Right lobe of liver (tissue), 6 donors: Measurements from ENCODE around the gene NPAS2. TPM values are rescaled to one million over a fixed set of nuclear protein-coding genes. Genes with fewer than 3 reads are reported as not detected.

Source experiments
- ATAC-seq, 4 donors: fragments of 200-7000 bp; cut with Tn5 transposase; one replicate each; pipeline ENCODE4 v1.9.1; 2020; ENCODE audit warnings: mild to moderate bottlenecking in 4 of 4, moderate library complexity in 4 of 4
- DNase-seq, 3 donors: peaks; one replicate each; pipeline ENCODE4 v3.0.0-alpha.2; 2020
- H3K27ac ChIP-seq, 3 donors: fragments of 200-600 bp; one replicate each; pipeline ENCODE4 v1.8.0; 2022
- H3K27me3 ChIP-seq, 2 donors: fragments of 200-600 bp; one replicate each; pipeline ENCODE4 v1.8.0; 2022
- H3K36me3 ChIP-seq, 4 donors: fragments of 200-600 bp; sonication (generic) in 1 of 4; one replicate each; pipeline versions ENCODE4 v1.5.1 to v1.8.0; 2017 to 2022; ENCODE audit warnings: control low read depth in 1 of 4
- H3K4me1 ChIP-seq, 4 donors: fragments of 200-600 bp; sonication (generic) in 1 of 4; one replicate each; pipeline versions ENCODE4 v1.5.1 to v1.8.0; 2017 to 2022; ENCODE audit warnings: control low read depth in 1 of 4
- H3K4me3 ChIP-seq, 3 donors: fragments of 200-600 bp; one replicate each; pipeline ENCODE4 v1.8.0; 2022
- H3K9me3 ChIP-seq, 4 donors: fragments of 200-600 bp; sonication (generic) in 1 of 4; one replicate each; pipeline versions ENCODE4 v1.5.1 to v1.8.0; 2017 to 2022; ENCODE audit warnings: control low read depth in 1 of 4
- CTCF ChIP-seq, 4 donors: fragments of 200-600 bp in 3 of 4; fragments of 450-650 bp in 1 of 4; IDR thresholded peaks; one replicate each; pipeline versions ENCODE4 v1.5.1 to v1.8.0; 2016 to 2022; ENCODE audit warnings: antibody characterized with exemption in 4 of 4, mild to moderate bottlenecking in 2 of 4
- POLR2A ChIP-seq: fragments of 450-650 bp; IDR thresholded peaks from one replicate; pipeline ENCODE4 v1.6.1; 2017; ENCODE audit warnings: antibody characterized with exemption, mild to moderate bottlenecking
- WGBS: methylation state at CpG from one replicate; pipeline ENCODE4 v1.1.6; 2018; ENCODE audit warnings: low coverage, low lambda C conversion rate; ENCODE audit not compliant: insufficient coverage; ENCODE audit errors: missing lambda C conversion rate; 5-methylcytosine and 5-hydroxymethylcytosine counted together
- intact Hi-C, 2 donors: fragments of 100-400 bp; cut with DNase I; formaldehyde crosslinking; loops; one replicate each; pipeline versions ENCODE4 v1.11.2 to v1.14.1; 2022
- total RNA-seq, 6 experiments: library from RNA; depleted of rRNA in 2 of 6; stranded (reverse); fragments of >200 nt in 2 of 6; fragmentation: NEBNext Ultra II Directional in 3 of 6; extraction: Animal tissue kit (Norgen Biotek cat#: 25700) in 3 of 6; gene quantifications; one replicate each; pipeline versions ENCODE4 v1.1.0 to v1.2.4, GENCODE V29; 2016 to 2023
- donor health status: DM: no; HTN: yes; CAD: no.
- donor health status: DM: no; HTN: no; CAD: no.
- donor health status: DM: no; HTN: no; CAD: no.
- donor health status: DM: no; HTN: yes; CAD: no.
- donor health status: DM: no; HTN: yes; CAD: no.

Gene NPAS2
- total RNA-seq, 6 experiments from 2014 or later: 8.8 to 33.3 (median 24.5) TPM

- Histone ChIP-seq H3K36me3 (peaks cover 0 to 5% (median 0%) of the 10 kb centered on the region in 4 donors), H3K9me3 (no peaks in the 10 kb centered on the region), H3K4me3 (no peak overlapping the region), H3K4me1 (no peaks in the 10 kb centered on the region), H3K27me3 (no peaks in the 10 kb centered on the region), H3K27ac (no peak overlapping the region)
- DNase-seq (no peak), ATAC-seq (no peak)
- WGBS: 82% methylated on average over 7 of the region's 8 CpGs
- TF ChIP-seq CTCF (IDR thresholded peaks at IDR 0.05) (no peak), POLR2A (no peak)
- intact Hi-C loops: loop anchor here (5.0 to 10.0 kb wide), 3 partner anchors 264 to 382 kb away; no protein-coding TSS in a partner anchor
These were observed 168.9 kb downstream of the NPAS2 start for GRCh38 chr2:100988630-100989417.

GRCh38 chr2:100989666-100990065 lies 169.7 kb downstream of the NPAS2 start:
- Histone ChIP-seq H3K36me3 (peaks cover 0 to 5% (median 0%) of the 10 kb centered on the region in 4 donors), H3K27me3 (no peaks in the 10 kb centered on the region), H3K9me3 (no peaks in the 10 kb centered on the region), H3K27ac (no peak overlapping the region), H3K4me1 (no peaks in the 10 kb centered on the region), H3K4me3 (no peak overlapping the region)
- DNase-seq (no peak), ATAC-seq (no peak)
- intact Hi-C loops: loop anchor here (5.0 to 10.0 kb wide), 3 partner anchors 265 to 382 kb away; no protein-coding TSS in a partner anchor
- no peak for TF ChIP-seq POLR2A
- TF ChIP-seq CTCF (IDR thresholded peaks at IDR 0.05): no peak
- WGBS: 89% methylated on average over 3 of the region's 3 CpGs

GRCh38 chr2:100990166-100990565 lies 170.2 kb downstream of the NPAS2 start:
- no CpG with 5 or more reads among the region's 9 CpGs for WGBS
- intact Hi-C loops: no loop called here
- no peaks in the 10 kb centered on the region for H3K9me3 ChIP-seq
- no peak for DNase-seq
- ATAC-seq: no peak
- H3K36me3 ChIP-seq: peaks cover 0 to 5% (median 0%) of the 10 kb centered on the region in 4 donors
- H3K27me3 ChIP-seq: no peaks in the 10 kb centered on the region
- H3K4me3 ChIP-seq: no peak overlapping the region
- TF ChIP-seq POLR2A (no peak), CTCF (IDR thresholded peaks at IDR 0.05) (no peak)
- H3K4me1 ChIP-seq: no peaks in the 10 kb centered on the region
- H3K27ac ChIP-seq: no peak overlapping the region

- Histone ChIP-seq H3K27ac (no peak overlapping the region), H3K9me3 (no peaks in the 10 kb centered on the region), H3K27me3 (no peaks in the 10 kb centered on the region), H3K36me3 (peaks cover 0 to 5% (median 0%) of the 10 kb centered on the region in 4 donors), H3K4me1 (peaks cover 0 to 3% (median 1%) of the 10 kb centered on the region in 4 donors), H3K4me3 (no peak overlapping the region)
- no peak for TF ChIP-seq CTCF (IDR thresholded peaks at IDR 0.05)
- TF ChIP-seq POLR2A: no peak
- ATAC-seq (no peak), DNase-seq (no peak)
- 90% methylated on average over 10 of the region's 24 CpGs for WGBS
- intact Hi-C loops: no loop called here
These were observed 170.9 kb downstream of the NPAS2 start for GRCh38 chr2:100990650-100991403.
